ENCODE data around the gene PCSK7. TPM values are rescaled to one million over a fixed set of nuclear protein-coding genes. Genes with fewer than 3 reads are reported as not detected.
"Not testable (repeated sequence)": the region's sequence is repeated elsewhere in the genome, so short reads cannot be mapped to it uniquely, and the experiment has no call there.

PCSK7 gene
- total and polyA plus RNA-seq, 4 donors: 7.3 to 32.3 (median 16.2) TPM

DNA sequence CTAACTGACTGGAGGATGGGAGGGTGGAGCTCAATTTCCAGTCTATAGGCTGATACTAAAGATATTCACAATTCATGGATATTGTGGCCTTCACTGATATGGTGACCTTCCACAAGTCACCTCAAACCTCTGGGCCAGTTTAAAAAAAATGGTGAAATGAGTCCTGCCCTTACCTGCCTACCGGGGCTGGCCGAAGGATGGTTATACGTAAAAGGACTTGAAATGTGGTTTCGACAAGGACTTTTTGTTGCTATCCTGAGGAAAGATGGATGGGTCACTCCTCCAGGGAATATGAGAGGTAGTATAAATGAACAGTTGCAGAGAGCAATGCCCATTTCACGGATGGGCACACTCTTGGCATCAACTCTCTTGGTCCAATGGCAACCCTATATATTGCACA lies 24.4 kb downstream of the PCSK7 start:
- 91% methylated on average over 5 of the region's 5 CpGs for WGBS
- peaks cover 0 to 27% (median 7%) of the 10 kb centered on the region in 4 donors for H3K36me3 ChIP-seq (ENCODE audit: control insufficient read depth in 4 of 4, insufficient read depth in 3 of 4, low read depth in 1 of 4, low read length in 3 of 4)
- not testable (repeated sequence) for H3K27me3 ChIP-seq (ENCODE audit: control insufficient read depth in 4 of 4, insufficient read depth in 4 of 4, low read length in 3 of 4); H3K9ac ChIP-seq (ENCODE audit: low read depth in 1 of 2, low read length in 2 of 2); H3K27ac ChIP-seq (ENCODE audit: low read depth in 1 of 2, low read length in 2 of 2); H3K4me3 ChIP-seq (ENCODE audit: low read depth in 1 of 3, low read length in 3 of 3); DNase-seq (ENCODE audit: low spot score); H3K9me3 ChIP-seq (ENCODE audit: control insufficient read depth in 4 of 4, low read length in 3 of 4); H3K4me1 ChIP-seq (ENCODE audit: control insufficient read depth in 4 of 4, insufficient read depth in 4 of 4, low read length in 3 of 4)

DNA sequence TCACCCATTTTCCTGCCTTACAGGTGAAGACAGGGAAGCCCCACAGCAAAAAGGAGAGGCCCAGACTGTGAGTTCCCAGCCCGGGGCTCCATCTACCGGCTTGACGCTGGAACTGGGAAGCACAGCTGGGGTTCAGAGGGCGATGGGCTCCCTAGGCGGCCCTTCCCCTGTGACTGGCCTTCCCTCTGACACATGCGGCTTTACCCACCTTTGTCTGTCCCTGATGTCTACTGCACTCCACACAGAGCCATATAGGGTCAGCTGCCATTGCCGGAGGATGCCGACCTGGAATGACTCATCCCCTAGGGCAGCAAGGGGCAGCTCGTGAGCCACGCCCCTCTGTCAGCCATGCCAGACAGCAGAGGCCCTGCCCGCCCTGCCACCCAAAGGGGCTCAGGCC lies 25.0 kb downstream of the PCSK7 start:
- not testable (repeated sequence) for DNase-seq (ENCODE audit: low spot score); H3K9ac ChIP-seq (ENCODE audit: low read depth in 1 of 2, low read length in 2 of 2); H3K4me1 ChIP-seq (ENCODE audit: control insufficient read depth in 4 of 4, insufficient read depth in 4 of 4, low read length in 3 of 4); H3K27ac ChIP-seq (ENCODE audit: low read depth in 1 of 2, low read length in 2 of 2); H3K27me3 ChIP-seq (ENCODE audit: control insufficient read depth in 4 of 4, insufficient read depth in 4 of 4, low read length in 3 of 4); H3K4me3 ChIP-seq (ENCODE audit: low read depth in 1 of 3, low read length in 3 of 3); H3K9me3 ChIP-seq (ENCODE audit: control insufficient read depth in 4 of 4, low read length in 3 of 4)
- 92% methylated on average over 6 of the region's 11 CpGs for WGBS
- H3K36me3 ChIP-seq (ENCODE audit: control insufficient read depth in 4 of 4, insufficient read depth in 3 of 4, low read depth in 1 of 4, low read length in 3 of 4): peaks cover 0 to 27% (median 5%) of the 10 kb centered on the region in 4 donors

DNA sequence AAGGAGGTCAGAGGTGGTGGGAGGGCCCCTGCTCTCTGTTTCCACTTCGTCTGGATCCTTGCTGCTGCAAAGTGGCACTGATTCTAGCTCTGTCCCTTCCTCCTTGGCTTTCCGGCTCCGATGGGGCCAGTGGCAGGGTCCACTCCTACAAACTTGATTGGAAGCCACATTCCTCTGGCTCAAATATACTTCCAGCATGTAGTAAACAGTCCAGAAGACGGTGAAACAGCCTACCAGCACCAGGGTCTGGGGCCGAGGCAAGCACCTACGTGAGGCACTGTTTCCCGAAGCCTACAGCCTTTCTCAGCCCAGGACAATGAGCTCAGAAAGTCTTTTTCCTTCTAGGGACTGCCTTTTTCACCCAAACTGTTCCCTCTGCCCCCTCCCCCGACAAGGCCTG lies 25.8 kb downstream of the PCSK7 start:
- not testable (repeated sequence) for H3K4me1 ChIP-seq (ENCODE audit: control insufficient read depth in 4 of 4, insufficient read depth in 4 of 4, low read length in 3 of 4); H3K27me3 ChIP-seq (ENCODE audit: control insufficient read depth in 4 of 4, insufficient read depth in 4 of 4, low read length in 3 of 4); H3K27ac ChIP-seq (ENCODE audit: low read depth in 1 of 2, low read length in 2 of 2); H3K9ac ChIP-seq (ENCODE audit: low read depth in 1 of 2, low read length in 2 of 2); H3K4me3 ChIP-seq (ENCODE audit: low read depth in 1 of 3, low read length in 3 of 3); DNase-seq (ENCODE audit: low spot score); H3K9me3 ChIP-seq (ENCODE audit: control insufficient read depth in 4 of 4, low read length in 3 of 4)
- peaks cover 0 to 21% (median 5%) of the 10 kb centered on the region in 4 donors for H3K36me3 ChIP-seq (ENCODE audit: control insufficient read depth in 4 of 4, insufficient read depth in 3 of 4, low read depth in 1 of 4, low read length in 3 of 4)
- 88% methylated on average over 8 of the region's 8 CpGs for WGBS

DNA sequence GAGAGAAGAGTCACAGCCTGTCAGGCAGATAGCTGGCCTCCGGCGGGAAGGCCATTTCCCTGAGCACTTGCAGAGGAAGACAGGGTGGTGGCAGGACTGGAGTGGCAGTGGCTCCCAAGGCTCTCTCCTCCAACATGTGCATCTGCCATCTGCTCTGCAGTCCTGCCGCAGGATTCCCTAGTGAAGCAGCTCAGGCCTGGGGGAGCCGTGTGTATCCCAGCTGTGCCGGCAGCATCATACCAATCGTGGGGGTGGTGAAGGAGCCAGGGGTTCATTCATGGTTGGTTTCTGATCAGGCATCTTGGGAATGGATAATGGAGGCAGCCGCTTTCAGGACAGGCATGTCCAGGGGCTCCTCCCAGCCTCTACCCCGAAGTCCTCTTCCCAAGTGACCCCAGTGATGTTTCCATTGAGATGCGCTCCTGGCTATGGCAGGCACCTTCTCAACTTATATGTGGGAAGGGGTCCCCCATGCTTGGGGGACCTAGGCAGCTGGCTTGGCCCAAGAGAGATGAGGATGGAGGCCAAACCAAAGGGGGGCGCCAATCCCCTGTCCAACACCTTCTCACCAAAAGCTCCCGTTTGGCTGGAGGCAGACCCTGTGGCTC lies 26.6 kb downstream of the PCSK7 start:
- H3K9me3 ChIP-seq (ENCODE audit: control insufficient read depth in 4 of 4, low read length in 3 of 4): no peaks in the 10 kb centered on the region
- no peak overlapping the region for H3K9ac ChIP-seq (ENCODE audit: low read depth in 1 of 2, low read length in 2 of 2)
- H3K36me3 ChIP-seq (ENCODE audit: control insufficient read depth in 4 of 4, insufficient read depth in 3 of 4, low read depth in 1 of 4, low read length in 3 of 4): peaks cover 0 to 21% (median 5%) of the 10 kb centered on the region in 4 donors
- TF ChIP-seq NR2F2 (IDR thresholded peaks at IDR 0.05): no peak
- no peak for TF ChIP-seq FOXA2 (IDR thresholded peaks at IDR 0.05)
- TF ChIP-seq, protein P1, sequence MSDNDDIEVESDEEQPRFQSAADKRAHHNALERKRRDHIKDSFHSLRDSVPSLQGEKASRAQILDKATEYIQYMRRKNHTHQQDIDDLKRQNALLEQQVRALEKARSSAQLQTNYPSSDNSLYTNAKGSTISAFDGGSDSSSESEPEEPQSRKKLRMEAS (IDR thresholded peaks at IDR 0.05): no peak
- no peak for TF ChIP-seq YY1 (IDR thresholded peaks at IDR 0.05)
- TF ChIP-seq EGR1 (IDR thresholded peaks at IDR 0.05; ENCODE audit: low read depth in 2 of 2): no peak
- no peak for TF ChIP-seq FOXA1 (IDR thresholded peaks at IDR 0.05)
- TF ChIP-seq HNF4G (IDR thresholded peaks at IDR 0.05): no peak
- no peak for TF ChIP-seq RXRA (IDR thresholded peaks at IDR 0.05)
- no peaks in the 10 kb centered on the region for H3K4me1 ChIP-seq (ENCODE audit: control insufficient read depth in 4 of 4, insufficient read depth in 4 of 4, low read length in 3 of 4)
- DNase-seq (ENCODE audit: low spot score): no peak
- H3K4me3 ChIP-seq (ENCODE audit: low read depth in 1 of 3, low read length in 3 of 3): no peak overlapping the region
- H3K27ac ChIP-seq (ENCODE audit: low read depth in 1 of 2, low read length in 2 of 2): no peak overlapping the region
- H3K27me3 ChIP-seq (ENCODE audit: control insufficient read depth in 4 of 4, insufficient read depth in 4 of 4, low read length in 3 of 4): no peaks in the 10 kb centered on the region
- 91% methylated on average over 11 of the region's 11 CpGs for whole genome bisulfite sequencing

DNA sequence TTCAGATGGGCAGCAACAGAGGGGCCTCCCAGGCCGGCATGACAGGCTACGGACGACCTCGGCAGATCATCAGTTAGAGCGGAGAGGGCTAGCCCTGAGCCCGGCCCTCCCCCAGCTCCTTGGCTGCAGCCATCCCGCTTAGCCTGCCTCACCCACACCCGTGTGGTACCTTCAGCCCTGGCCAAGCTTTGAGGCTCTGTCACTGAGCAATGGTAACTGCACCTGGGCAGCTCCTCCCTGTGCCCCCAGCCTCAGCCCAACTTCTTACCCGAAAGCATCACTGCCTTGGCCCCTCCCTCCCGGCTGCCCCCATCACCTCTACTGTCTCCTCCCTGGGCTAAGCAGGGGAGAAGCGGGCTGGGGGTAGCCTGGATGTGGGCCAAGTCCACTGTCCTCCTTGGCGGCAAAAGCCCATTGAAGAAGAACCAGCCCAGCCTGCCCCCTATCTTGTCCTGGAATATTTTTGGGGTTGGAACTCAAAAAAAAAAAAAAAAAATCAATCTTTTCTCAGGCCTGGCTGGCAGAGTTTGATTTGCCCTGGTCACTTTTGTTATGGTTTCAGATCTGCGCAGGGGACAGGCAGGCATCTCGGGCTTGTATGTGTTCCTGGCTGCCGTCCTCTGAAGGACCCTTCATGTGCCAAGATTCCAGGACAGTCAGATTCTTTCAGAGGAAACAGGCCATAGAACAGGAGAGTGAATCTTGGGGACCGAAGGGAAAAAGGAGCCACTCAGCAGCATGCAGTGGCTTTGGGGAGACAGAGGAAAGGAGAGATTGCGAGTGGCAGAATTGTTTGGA lies 27.4 kb downstream of the PCSK7 start:
- Histone ChIP-seq H3K36me3 (ENCODE audit: control insufficient read depth in 4 of 4, insufficient read depth in 3 of 4, low read depth in 1 of 4, low read length in 3 of 4) (peaks cover 0 to 21% (median 5%) of the 10 kb centered on the region in 4 donors), H3K4me1 (ENCODE audit: control insufficient read depth in 4 of 4, insufficient read depth in 4 of 4, low read length in 3 of 4) (no peaks in the 10 kb centered on the region), H3K27me3 (ENCODE audit: control insufficient read depth in 4 of 4, insufficient read depth in 4 of 4, low read length in 3 of 4) (no peaks in the 10 kb centered on the region), H3K9me3 (ENCODE audit: control insufficient read depth in 4 of 4, low read length in 3 of 4) (no peaks in the 10 kb centered on the region), H3K9ac (ENCODE audit: low read depth in 1 of 2, low read length in 2 of 2) (no peak overlapping the region), H3K4me3 (ENCODE audit: low read depth in 1 of 3, low read length in 3 of 3) (no peak overlapping the region), H3K27ac (ENCODE audit: low read depth in 1 of 2, low read length in 2 of 2) (no peak overlapping the region)
- 89% methylated on average over 17 of the region's 17 CpGs for WGBS
- no peak for DNase-seq (ENCODE audit: low spot score)
- TF ChIP-seq HNF4G (IDR thresholded peaks at IDR 0.05): no peak
- TF ChIP-seq FOXA2 (IDR thresholded peaks at IDR 0.05): no peak
- peak; percentile 8 for TF ChIP-seq NR2F2 (IDR thresholded peaks at IDR 0.05)
- TF ChIP-seq, protein P2, sequence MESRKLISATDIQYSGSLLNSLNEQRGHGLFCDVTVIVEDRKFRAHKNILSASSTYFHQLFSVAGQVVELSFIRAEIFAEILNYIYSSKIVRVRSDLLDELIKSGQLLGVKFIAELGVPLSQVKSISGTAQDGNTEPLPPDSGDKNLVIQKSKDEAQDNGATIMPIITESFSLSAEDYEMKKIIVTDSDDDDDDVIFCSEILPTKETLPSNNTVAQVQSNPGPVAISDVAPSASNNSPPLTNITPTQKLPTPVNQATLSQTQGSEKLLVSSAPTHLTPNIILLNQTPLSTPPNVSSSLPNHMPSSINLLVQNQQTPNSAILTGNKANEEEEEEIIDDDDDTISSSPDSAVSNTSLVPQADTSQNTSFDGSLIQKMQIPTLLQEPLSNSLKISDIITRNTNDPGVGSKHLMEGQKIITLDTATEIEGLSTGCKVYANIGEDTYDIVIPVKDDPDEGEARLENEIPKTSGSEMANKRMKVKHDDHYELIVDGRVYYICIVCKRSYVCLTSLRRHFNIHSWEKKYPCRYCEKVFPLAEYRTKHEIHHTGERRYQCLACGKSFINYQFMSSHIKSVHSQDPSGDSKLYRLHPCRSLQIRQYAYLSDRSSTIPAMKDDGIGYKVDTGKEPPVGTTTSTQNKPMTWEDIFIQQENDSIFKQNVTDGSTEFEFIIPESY (IDR thresholded peaks at IDR 0.05): no peak
